Osteoblast (primary cell): ENCODE measurements around the gene RASSF1. TPM values are rescaled to one million over a fixed set of nuclear protein-coding genes. Genes with fewer than 3 reads are reported as not detected.
A peak's percentile ranks its signal among the peaks of the same experiment; 100 is the strongest.

ENCODE experiments used
- DNase-seq: peaks from one replicate; pipeline ENCODE4 v3.0.0; 2011; ENCODE audit warnings: low spot score, mixed read lengths; ENCODE audit not compliant: insufficient read length; ENCODE audit errors: missing footprints
- H2AFZ ChIP-seq: 2 replicates; pipeline ENCODE4 v1.6.0; 2011; ENCODE audit warnings: mild to moderate bottlenecking, low read length
- H3K27ac ChIP-seq: 2 replicates; pipeline ENCODE4 v1.5.1; 2011; ENCODE audit warnings: mild to moderate bottlenecking, low read depth, low read length, moderate library complexity
- H3K27me3 ChIP-seq: 2 replicates; pipeline ENCODE4 v1.6.0; 2012; ENCODE audit warnings: mild to moderate bottlenecking, control low read depth, inconsistent platforms, low read length, moderate library complexity; ENCODE audit not compliant: insufficient read depth
- H3K36me3 ChIP-seq: 2 replicates; pipeline ENCODE4 v1.5.1; 2011; ENCODE audit warnings: mild to moderate bottlenecking, low read length, control low read depth, moderate library complexity; ENCODE audit not compliant: insufficient read depth
- H3K4me1 ChIP-seq: 2 replicates; pipeline ENCODE4 v1.5.1; 2011; ENCODE audit warnings: mild to moderate bottlenecking, low read length, control low read depth, moderate library complexity; ENCODE audit not compliant: insufficient read depth
- H3K4me2 ChIP-seq: 2 replicates; pipeline ENCODE4 v1.6.0; 2011; ENCODE audit warnings: mild to moderate bottlenecking, low read length; ENCODE audit not compliant: insufficient read depth
- H3K4me3 ChIP-seq: fragments of 200-600 bp; sonication (generic); 3 replicates; pipeline ENCODE4 v1.5.1; 2012; ENCODE audit warnings: mild to moderate bottlenecking, low read length, inconsistent platforms; ENCODE audit not compliant: insufficient read depth
- H3K79me2 ChIP-seq: 2 replicates; pipeline ENCODE4 v1.6.0; 2012; ENCODE audit warnings: mild to moderate bottlenecking, low read length, control low read depth, inconsistent platforms; ENCODE audit not compliant: insufficient read depth
- H3K9me3 ChIP-seq: 2 replicates; pipeline ENCODE4 v1.5.1; 2011; ENCODE audit warnings: low read depth, low read length, control low read depth
- H4K20me1 ChIP-seq: 2 replicates; pipeline ENCODE4 v1.6.0; 2012; ENCODE audit warnings: mild to moderate bottlenecking, low read length, control low read depth; ENCODE audit not compliant: insufficient read depth
- total RNA-seq: library from RNA; depleted of rRNA; stranded (reverse); fragments of >200 nt; gene quantifications from 2 replicates; pipeline ENCODE4 v1.2.3, GENCODE V29; 2012
- TF ChIP-seq, protein P1 (sequence below): IDR thresholded peaks from 2 replicates; pipeline ENCODE4 v1.5.1; 2011; ENCODE audit warnings: mild to moderate bottlenecking, low read depth, low read length, moderate library complexity; ENCODE audit errors: extremely low read depth

The RASSF1 gene
- total RNA-seq, 1 donor = 18.1 TPM

DNA sequence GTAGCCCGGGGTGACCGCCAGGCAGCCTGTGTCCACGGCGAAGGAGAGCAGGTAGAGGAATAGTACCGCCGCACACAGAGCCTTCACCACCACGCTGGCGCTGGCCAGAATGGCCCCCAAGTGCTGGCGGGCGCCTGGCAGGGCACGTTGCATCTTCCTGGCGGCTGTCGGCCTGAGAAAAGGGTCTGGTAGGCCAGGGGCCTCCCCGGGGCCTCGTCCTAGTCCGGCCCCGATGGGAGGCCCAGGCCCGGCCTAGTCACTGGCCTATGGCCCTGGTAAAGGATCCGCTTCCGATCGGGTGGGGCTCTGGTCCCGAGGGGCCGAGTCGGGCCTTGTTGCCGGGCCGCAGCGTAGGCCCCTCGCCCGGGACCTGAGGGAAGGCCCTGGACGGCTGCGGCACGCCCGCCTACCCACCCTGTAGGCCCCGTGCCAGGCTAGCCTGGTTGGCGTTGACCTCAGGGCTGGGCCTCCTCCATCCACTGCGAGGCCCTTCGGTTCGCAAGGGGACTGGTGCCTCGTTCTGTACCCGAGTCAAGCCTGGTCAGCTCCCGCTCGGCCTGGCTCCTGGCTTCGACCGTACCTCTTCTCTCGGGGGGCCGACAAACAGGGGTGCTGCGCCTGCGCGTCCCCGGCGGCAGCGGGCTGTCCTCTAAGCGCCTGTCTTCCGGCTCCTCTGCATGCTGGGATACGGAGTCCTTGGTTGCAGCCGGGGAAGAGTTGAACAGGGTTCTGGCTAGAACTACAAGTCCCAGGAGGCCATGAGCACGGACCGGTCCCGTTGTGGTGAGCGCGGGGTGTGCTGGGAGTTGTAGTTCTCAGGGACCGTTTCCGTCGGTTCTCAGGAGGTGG lies 18.5 kb upstream of the RASSF1 start, which contains the start of gene TMEM115:
TSS of gene TMEM115 (minus strand) at position 611 of the 849 bp plus-strand sequence. CDS start at position 153, 458 bp downstream.
- Histone ChIP-seq H3K9me3 (no peaks in the 10 kb centered on the region), H3K79me2 (peaks cover 51% of the 10 kb centered on the region), H3K4me1 (peaks cover 37% of the 10 kb centered on the region), H3K4me2 (peak within 1 kb of the TSS; percentile 91), H3K36me3 (peaks cover 30% of the 10 kb centered on the region), H3K4me3 (peak within 1 kb of the TSS; percentile 92), H2AFZ (peak within 1 kb of the TSS; percentile 92), H4K20me1 (peaks cover 46% of the 10 kb centered on the region), H3K27ac (peak within 1 kb of the TSS; percentile 82), H3K27me3 (no peaks in the 10 kb centered on the region)
- TF ChIP-seq, protein P1, sequence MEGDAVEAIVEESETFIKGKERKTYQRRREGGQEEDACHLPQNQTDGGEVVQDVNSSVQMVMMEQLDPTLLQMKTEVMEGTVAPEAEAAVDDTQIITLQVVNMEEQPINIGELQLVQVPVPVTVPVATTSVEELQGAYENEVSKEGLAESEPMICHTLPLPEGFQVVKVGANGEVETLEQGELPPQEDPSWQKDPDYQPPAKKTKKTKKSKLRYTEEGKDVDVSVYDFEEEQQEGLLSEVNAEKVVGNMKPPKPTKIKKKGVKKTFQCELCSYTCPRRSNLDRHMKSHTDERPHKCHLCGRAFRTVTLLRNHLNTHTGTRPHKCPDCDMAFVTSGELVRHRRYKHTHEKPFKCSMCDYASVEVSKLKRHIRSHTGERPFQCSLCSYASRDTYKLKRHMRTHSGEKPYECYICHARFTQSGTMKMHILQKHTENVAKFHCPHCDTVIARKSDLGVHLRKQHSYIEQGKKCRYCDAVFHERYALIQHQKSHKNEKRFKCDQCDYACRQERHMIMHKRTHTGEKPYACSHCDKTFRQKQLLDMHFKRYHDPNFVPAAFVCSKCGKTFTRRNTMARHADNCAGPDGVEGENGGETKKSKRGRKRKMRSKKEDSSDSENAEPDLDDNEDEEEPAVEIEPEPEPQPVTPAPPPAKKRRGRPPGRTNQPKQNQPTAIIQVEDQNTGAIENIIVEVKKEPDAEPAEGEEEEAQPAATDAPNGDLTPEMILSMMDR = no peak
- DNase-seq = peak; percentile 100

DNA sequence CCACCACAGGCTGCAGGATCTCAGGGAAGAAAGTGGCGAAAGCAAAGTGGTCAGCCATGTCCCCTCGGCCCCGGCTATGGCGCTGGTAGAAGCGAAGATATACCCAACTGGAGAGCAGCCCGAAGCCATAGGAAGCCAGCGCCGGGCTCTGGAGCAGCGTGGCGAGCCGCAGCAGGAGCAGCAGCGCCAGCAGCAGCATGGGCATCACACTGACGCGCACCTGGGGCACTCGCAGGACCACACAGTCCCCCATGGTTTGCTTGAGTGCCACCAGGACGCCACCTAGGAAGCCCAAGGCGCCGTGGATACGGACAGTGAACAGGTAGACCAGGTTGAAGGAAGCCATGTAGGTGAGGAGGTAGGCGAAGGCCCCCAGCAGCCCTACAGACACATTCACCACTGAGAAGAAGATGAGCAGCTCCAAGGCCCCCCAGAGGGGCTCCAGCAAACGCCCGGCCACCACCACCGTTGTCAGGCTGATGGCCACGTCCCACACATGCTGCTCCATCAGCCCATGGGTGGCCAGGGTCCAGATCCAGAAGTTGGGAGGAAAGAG lies 17.8 kb upstream of the RASSF1 start:
- H3K27ac ChIP-seq = peak overlapping the region; percentile 82
- peaks cover 53% of the 10 kb centered on the region for H4K20me1 ChIP-seq
- no peak for DNase-seq
- no peaks in the 10 kb centered on the region for H3K9me3 ChIP-seq
- H3K36me3 ChIP-seq = peaks cover 37% of the 10 kb centered on the region
- TF ChIP-seq, protein P1 = no peak
- H3K4me1 ChIP-seq = peaks cover 37% of the 10 kb centered on the region
- peak overlapping the region; percentile 91 for H3K4me2 ChIP-seq
- no peaks in the 10 kb centered on the region for H3K27me3 ChIP-seq
- H3K79me2 ChIP-seq = peaks cover 58% of the 10 kb centered on the region
- H2AFZ ChIP-seq = no peak overlapping the region
- peak overlapping the region; percentile 92 for H3K4me3 ChIP-seq

DNA sequence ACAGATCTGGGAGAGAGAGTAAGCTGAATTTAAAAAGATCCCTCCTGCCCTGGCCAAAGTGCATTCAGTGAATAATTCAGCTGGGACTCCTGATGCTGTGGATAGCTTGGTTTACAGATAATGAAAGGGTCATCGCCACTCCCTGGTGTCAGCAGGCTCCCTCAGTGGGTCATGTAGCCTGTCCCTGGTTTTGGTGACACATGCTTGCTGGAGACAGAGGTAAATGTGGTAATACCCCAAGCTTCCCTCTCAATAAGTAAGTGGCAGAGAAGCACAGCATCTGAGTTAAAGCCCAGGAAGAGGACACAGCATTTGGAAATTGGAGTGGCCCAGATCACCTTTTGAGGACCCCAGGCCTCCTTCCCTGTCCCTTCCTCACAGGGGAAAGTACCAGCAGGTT lies 16.8 kb upstream of the RASSF1 start:
- peaks cover 41% of the 10 kb centered on the region for H3K36me3 ChIP-seq
- H3K27me3 ChIP-seq = no peaks in the 10 kb centered on the region
- H3K9me3 ChIP-seq = no peaks in the 10 kb centered on the region
- peak overlapping the region; percentile 92 for H3K4me3 ChIP-seq
- peaks cover 62% of the 10 kb centered on the region for H4K20me1 ChIP-seq
- H3K27ac ChIP-seq = peak overlapping the region; percentile 82
- H2AFZ ChIP-seq = no peak overlapping the region
- no peak for DNase-seq
- H3K79me2 ChIP-seq = peaks cover 66% of the 10 kb centered on the region
- H3K4me2 ChIP-seq = peak overlapping the region; percentile 91
- peaks cover 43% of the 10 kb centered on the region for H3K4me1 ChIP-seq
- TF ChIP-seq, protein P1 = no peak

DNA sequence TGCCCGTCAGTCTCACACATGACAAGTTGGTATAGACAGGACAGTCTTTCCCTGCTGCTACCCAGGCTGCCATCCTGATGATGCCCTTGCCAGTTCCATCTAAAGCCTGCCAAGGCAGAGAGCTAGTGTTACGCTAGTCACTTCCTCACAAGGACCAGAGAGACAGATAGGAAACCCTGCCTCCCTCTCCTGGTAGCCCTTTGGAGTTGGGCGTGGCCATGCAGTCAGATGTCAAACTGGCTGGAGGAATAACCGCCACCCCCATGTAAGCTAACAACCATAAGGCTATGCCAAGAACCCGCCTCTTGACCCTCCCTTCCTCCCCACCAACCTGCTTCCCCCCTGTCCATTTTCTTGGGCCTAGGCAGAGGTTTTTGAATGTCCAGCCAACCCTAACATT lies 15.9 kb upstream of the RASSF1 start:
- peak overlapping the region; percentile 91 for H3K4me2 ChIP-seq
- TF ChIP-seq, protein P1 = no peak
- peaks cover 67% of the 10 kb centered on the region for H4K20me1 ChIP-seq
- no peak for DNase-seq
- H3K36me3 ChIP-seq = peaks cover 46% of the 10 kb centered on the region
- H3K27me3 ChIP-seq = no peaks in the 10 kb centered on the region
- peak overlapping the region; percentile 92 for H3K4me3 ChIP-seq
- peak overlapping the region; percentile 20 for H3K27ac ChIP-seq
- H3K4me1 ChIP-seq = peaks cover 49% of the 10 kb centered on the region
- no peak overlapping the region for H2AFZ ChIP-seq
- H3K9me3 ChIP-seq = no peaks in the 10 kb centered on the region
- peaks cover 71% of the 10 kb centered on the region for H3K79me2 ChIP-seq
